GM11168 (cell line): Measurements from ENCODE around the gene PGLYRP4.

Experiments
- in situ Hi-C: fragments of 300-500 bp; cut with MboI; formaldehyde crosslinking; loops from one replicate; pipeline ENCODE4 v1.12.0; 2022; ENCODE audit warnings: low sequenced_read_pairs; ENCODE audit not compliant: unreplicated experiment

Gene PGLYRP4

GRCh38 chr1:153305682-153306081 is 43.0 kb downstream of the PGLYRP4 start:
- in situ Hi-C loops = no loop called here

- in situ Hi-C loops = no loop called here
Observed at GRCh38 chr1:153302308-153302707, 46.3 kb downstream of the PGLYRP4 start.

GRCh38 chr1:153293851-153294250 is 54.8 kb downstream of the PGLYRP4 start:
- in situ Hi-C loops = no loop called here

- in situ Hi-C loops = no loop called here
Observed at GRCh38 chr1:153293480-153293775, 55.2 kb downstream of the PGLYRP4 start.

GRCh38 chr1:153292740-153293479 is 55.7 kb downstream of the PGLYRP4 start:
- in situ Hi-C loops = no loop called here

GRCh38 chr1:153292185-153292584 is 56.5 kb downstream of the PGLYRP4 start:
- in situ Hi-C loops = no loop called here

GRCh38 chr1:153291514-153291913 is 57.1 kb downstream of the PGLYRP4 start:
- in situ Hi-C loops = no loop called here

GRCh38 chr1:153288634-153289275 is 59.9 kb downstream of the PGLYRP4 start:
- in situ Hi-C loops = no loop called here
